IPS-20b (cell line): ENCODE data around the gene CD63.
"Not testable (repeated sequence)": the region's sequence is repeated elsewhere in the genome, so short reads cannot be mapped to it uniquely, and the experiment has no call there.

ENCODE experiments used
- H3K27ac ChIP-seq: one replicate; pipeline ENCODE4 v1.5.1; 2013; ENCODE audit warnings: low read length
- H3K27me3 ChIP-seq: 2 replicates; pipeline ENCODE4 v1.6.1; 2013; ENCODE audit warnings: mild to moderate bottlenecking, low read length, inconsistent platforms; ENCODE audit not compliant: insufficient read depth
- H3K36me3 ChIP-seq: 2 replicates; pipeline ENCODE4 v1.6.1; 2013; ENCODE audit warnings: low read depth, mild to moderate bottlenecking, inconsistent platforms, low read length, moderate library complexity; ENCODE audit not compliant: insufficient read depth
- H3K4me1 ChIP-seq: 2 replicates; pipeline ENCODE4 v1.6.1; 2013; ENCODE audit warnings: mild to moderate bottlenecking, control low read depth, inconsistent platforms, low read length, moderate library complexity; ENCODE audit not compliant: insufficient read depth
- H3K4me3 ChIP-seq: 2 replicates; pipeline ENCODE4 v1.5.1; 2013; ENCODE audit warnings: mild to moderate bottlenecking, low read length, inconsistent platforms
- H3K9ac ChIP-seq: 2 replicates; pipeline ENCODE4 v1.6.1; 2013; ENCODE audit warnings: low read depth, mild to moderate bottlenecking, inconsistent platforms, low read length, moderate library complexity
- H3K9me3 ChIP-seq: 2 replicates; pipeline ENCODE4 v1.6.1; 2013; ENCODE audit warnings: mild to moderate bottlenecking, low read depth, low read length, inconsistent platforms; ENCODE audit not compliant: insufficient read depth

The CD63 gene

DNA sequence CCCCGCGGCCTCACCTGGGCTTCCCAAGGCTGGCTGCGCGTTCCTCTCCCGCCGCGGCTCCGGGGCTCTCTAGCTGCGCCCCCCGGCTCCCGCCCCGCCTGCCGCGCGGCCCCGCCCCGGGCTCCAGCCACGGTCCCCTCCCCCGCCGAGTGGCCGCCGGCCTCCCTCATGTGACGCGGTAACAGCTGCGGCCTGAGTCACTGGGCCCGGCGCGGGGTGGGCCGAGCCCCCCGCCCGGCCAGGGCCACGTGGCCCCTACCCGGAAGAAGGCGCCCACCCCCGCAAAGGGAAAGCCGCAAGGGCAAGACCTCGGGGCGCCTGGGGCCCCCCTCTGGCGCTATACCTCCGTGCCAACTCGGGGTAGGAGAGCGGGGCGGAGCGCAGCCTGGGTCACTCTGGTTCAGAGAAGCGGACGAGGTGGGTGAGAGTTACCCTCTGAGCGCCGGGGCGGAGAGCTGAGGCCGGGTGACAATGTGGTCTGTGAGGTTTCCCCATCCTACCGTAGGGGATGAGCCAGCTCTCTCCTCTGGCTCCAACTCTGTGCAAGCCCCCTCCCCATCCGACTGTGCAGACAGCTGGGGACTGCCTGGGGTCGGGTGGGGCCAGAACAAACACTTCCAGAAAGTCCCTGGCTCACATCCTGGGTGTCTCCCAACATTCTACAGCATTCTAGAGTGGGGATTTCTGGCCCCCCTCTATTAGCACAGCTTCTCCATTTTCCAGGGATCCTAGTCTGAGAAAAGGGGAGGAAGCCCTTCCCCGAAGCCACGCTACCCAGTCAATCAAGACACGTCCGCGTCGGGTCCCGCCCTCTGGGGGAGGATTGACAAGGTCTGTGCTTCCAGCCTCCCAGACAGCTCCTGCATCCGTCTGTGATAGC is at the start of gene CD63:
TSS of gene CD63 (minus strand) at position 71 of the 880 bp plus-strand sequence. CDS start 668 bp downstream, outside the sequence.
- Histone ChIP-seq H3K9me3 (no peaks in the 10 kb centered on the region), H3K4me3 (peak within 1 kb of the TSS; percentile 83), H3K27me3 (no peaks in the 10 kb centered on the region), H3K36me3 (peaks cover 28% of the 10 kb centered on the region), H3K27ac (peak within 1 kb of the TSS; percentile 75), H3K4me1 (peaks cover 6% of the 10 kb centered on the region; the same call in 1 of the 2 replicates), H3K9ac (peak within 1 kb of the TSS; percentile 88)

GRCh38 chr12:55777856-55778255 is 49.0 kb upstream of the CD63 start:
- H3K9me3 ChIP-seq: no peaks in the 10 kb centered on the region
- no peak overlapping the region for H3K9ac ChIP-seq
- H3K27me3 ChIP-seq: no peaks in the 10 kb centered on the region
- H3K4me1 ChIP-seq: no peaks in the 10 kb centered on the region
- peaks cover 86% of the 10 kb centered on the region for H3K36me3 ChIP-seq
- no peak overlapping the region for H3K4me3 ChIP-seq
- no peak overlapping the region for H3K27ac ChIP-seq

GRCh38 chr12:55771736-55772135 is 42.9 kb upstream of the CD63 start:
- Histone ChIP-seq H3K9ac (no peak overlapping the region), H3K4me3 (no peak overlapping the region), H3K27ac (no peak overlapping the region), H3K27me3 (no peaks in the 10 kb centered on the region), H3K4me1 (no peaks in the 10 kb centered on the region), H3K36me3 (peaks cover 66% of the 10 kb centered on the region), H3K9me3 (no peaks in the 10 kb centered on the region)

GRCh38 chr12:55767156-55767555 is 38.3 kb upstream of the CD63 start:
- peaks cover 56% of the 10 kb centered on the region for H3K36me3 ChIP-seq

GRCh38 chr12:55765736-55766290 is 37.0 kb upstream of the CD63 start:
- peaks cover 51% of the 10 kb centered on the region for H3K36me3 ChIP-seq
- no peaks in the 10 kb centered on the region for H3K4me1 ChIP-seq
- no peaks in the 10 kb centered on the region for H3K9me3 ChIP-seq
- no peak overlapping the region for H3K4me3 ChIP-seq
- no peak overlapping the region for H3K27ac ChIP-seq
- no peak overlapping the region for H3K9ac ChIP-seq
- H3K27me3 ChIP-seq: no peaks in the 10 kb centered on the region

More at GRCh38 chr12:55767156-55767555, 38.3 kb upstream of the CD63 start:
- H3K4me3 ChIP-seq: no peak overlapping the region
- H3K9ac ChIP-seq: no peak overlapping the region
- H3K27me3 ChIP-seq: no peaks in the 10 kb centered on the region
- H3K9me3 ChIP-seq: no peaks in the 10 kb centered on the region
- H3K27ac ChIP-seq: no peak overlapping the region
- no peaks in the 10 kb centered on the region for H3K4me1 ChIP-seq

DNA sequence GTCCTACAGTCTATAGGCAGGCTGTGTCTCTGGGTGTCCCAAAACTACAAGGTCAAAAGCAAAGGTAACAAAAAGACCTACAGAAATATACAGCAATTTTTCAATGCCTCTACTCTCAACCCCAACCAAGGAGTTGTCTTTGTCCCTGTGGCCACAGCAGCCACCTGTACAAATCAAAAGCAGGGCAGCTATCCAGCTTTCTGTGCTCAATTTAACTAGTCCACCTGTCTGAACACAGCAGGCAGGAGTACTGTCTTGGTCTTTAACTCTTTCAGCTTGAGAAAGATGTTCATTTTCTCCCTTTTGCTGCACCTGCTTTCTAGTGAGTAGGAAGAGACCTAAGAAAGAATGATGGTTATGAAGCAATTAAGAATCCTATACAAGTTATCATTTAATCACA is 33.8 kb upstream of the CD63 start:
- Histone ChIP-seq H3K4me3 (no peak overlapping the region), H3K27ac (no peak overlapping the region), H3K9ac (no peak overlapping the region), H3K36me3 (peaks cover 63% of the 10 kb centered on the region), H3K9me3 (no peaks in the 10 kb centered on the region), H3K27me3 (no peaks in the 10 kb centered on the region), H3K4me1 (no peaks in the 10 kb centered on the region)

DNA sequence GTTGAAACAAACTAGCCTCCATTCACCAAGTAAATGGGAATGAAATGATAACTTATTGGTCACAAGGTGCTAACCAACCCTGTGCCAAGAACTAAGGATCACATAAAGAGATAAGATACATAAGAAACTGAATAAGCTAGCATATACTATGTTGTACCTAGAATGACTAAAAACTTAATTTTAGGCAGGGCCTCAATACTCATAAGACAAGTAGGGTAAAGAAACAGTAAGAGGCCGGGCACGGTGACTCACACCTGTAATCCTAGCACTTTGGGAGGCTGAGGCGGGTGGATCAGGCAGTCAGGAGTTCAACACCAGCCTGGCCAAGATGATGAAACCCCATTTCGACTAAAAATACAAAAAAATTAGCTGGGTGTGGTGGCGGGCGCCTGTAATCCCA is 31.9 kb upstream of the CD63 start:
- H3K9me3 ChIP-seq: no peaks in the 10 kb centered on the region
- H3K36me3 ChIP-seq: peaks cover 77% of the 10 kb centered on the region
- H3K9ac ChIP-seq: no peak overlapping the region
- H3K4me1 ChIP-seq: no peaks in the 10 kb centered on the region
- H3K27me3 ChIP-seq: no peaks in the 10 kb centered on the region
- H3K4me3 ChIP-seq: no peak overlapping the region
- H3K27ac ChIP-seq: no peak overlapping the region

DNA sequence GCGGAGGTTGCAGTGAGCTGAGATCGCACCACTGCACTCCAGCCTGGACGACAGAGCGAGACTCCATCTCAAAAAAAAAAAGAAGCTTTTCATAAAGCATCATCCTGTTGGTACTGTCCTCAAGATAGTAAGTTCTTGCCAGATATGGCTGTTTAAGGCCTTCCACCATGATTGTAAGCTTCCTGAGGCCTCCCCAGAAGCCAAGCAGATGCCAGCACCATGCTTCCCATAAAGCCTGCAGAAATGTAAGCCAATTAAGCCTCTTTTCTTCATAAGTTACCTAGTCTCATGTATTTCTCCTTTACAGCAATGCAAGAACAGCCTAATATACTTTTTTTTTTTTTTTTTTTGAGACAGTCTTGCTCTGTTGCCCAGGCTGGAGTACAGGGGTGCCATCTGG is 29.8 kb upstream of the CD63 start:
- not testable (repeated sequence) for H3K9me3 ChIP-seq, H3K4me3 ChIP-seq, H3K27me3 ChIP-seq, H3K4me1 ChIP-seq, H3K27ac ChIP-seq, H3K9ac ChIP-seq
- peaks cover 80% of the 10 kb centered on the region for H3K36me3 ChIP-seq

DNA sequence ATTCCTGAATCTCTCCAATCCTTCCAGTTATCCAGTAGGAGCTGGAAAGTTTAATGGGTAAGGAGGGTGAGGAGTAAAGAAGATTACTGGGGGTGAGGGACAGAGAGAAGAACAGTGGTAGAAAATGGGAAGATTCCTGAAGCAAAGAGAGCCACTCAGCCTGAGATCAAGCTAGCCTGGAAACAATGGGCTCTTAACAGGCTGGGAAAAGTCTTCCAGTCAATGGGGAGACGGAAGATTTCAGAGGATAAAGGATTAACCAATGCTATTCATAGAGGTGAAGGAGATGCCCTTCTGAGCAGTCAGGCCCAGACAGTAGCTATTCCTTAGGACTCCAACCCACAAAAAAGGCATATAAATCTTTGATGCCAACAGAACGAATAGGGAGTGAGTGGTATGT is 28.9 kb upstream of the CD63 start:
- Histone ChIP-seq H3K36me3 (peaks cover 80% of the 10 kb centered on the region), H3K9ac (no peak overlapping the region), H3K4me3 (no peak overlapping the region), H3K27me3 (no peaks in the 10 kb centered on the region), H3K27ac (no peak overlapping the region), H3K4me1 (no peaks in the 10 kb centered on the region), H3K9me3 (no peaks in the 10 kb centered on the region)

GRCh38 chr12:55755246-55755645 is 26.4 kb upstream of the CD63 start:
- Histone ChIP-seq H3K4me3 (no peak overlapping the region), H3K9ac (no peak overlapping the region), H3K36me3 (peaks cover 85% of the 10 kb centered on the region), H3K4me1 (no peaks in the 10 kb centered on the region), H3K9me3 (no peaks in the 10 kb centered on the region), H3K27me3 (no peaks in the 10 kb centered on the region), H3K27ac (no peak overlapping the region)

- H3K9ac ChIP-seq: no peak overlapping the region
- H3K4me1 ChIP-seq: peaks cover 31% of the 10 kb centered on the region
- no peaks in the 10 kb centered on the region for H3K27me3 ChIP-seq
- peaks cover 62% of the 10 kb centered on the region for H3K36me3 ChIP-seq
- H3K27ac ChIP-seq: no peak overlapping the region
- no peaks in the 10 kb centered on the region for H3K9me3 ChIP-seq
- no peak overlapping the region for H3K4me3 ChIP-seq
These were observed 19.6 kb upstream of the CD63 start for GRCh38 chr12:55748230-55748993.
